ENCODE measurements around the gene TAF1B.
"Not testable (repeated sequence)": the region's sequence is repeated elsewhere in the genome, so short reads cannot be mapped to it uniquely, and the experiment has no call there.

TAF1B gene

GRCh38 chr2:9905413-9905812 is 62.1 kb downstream of the TAF1B start:
- DNase-seq: no peak
- in situ Hi-C loops (cut with HindIII; ENCODE audit: low pct_ligation_motif_present, low pct_unique_long_range_greater_than_20kb, low sequenced_read_pairs): no loop called here

- DNase-seq: no peak
- in situ Hi-C loops (cut with HindIII; ENCODE audit: low pct_ligation_motif_present, low pct_unique_long_range_greater_than_20kb, low sequenced_read_pairs): no loop called here
Observed at GRCh38 chr2:9907402-9907801, 64.1 kb downstream of the TAF1B start.

- no peak for DNase-seq
- in situ Hi-C loops (cut with HindIII; ENCODE audit: low pct_ligation_motif_present, low pct_unique_long_range_greater_than_20kb, low sequenced_read_pairs): no loop called here
Observed at GRCh38 chr2:9908639-9909038, 65.4 kb downstream of the TAF1B start.

- DNase-seq: no peak
- in situ Hi-C loops (cut with HindIII; ENCODE audit: low pct_ligation_motif_present, low pct_unique_long_range_greater_than_20kb, low sequenced_read_pairs): no loop called here
Observed at GRCh38 chr2:9909106-9909505, 65.8 kb downstream of the TAF1B start.

GRCh38 chr2:9910699-9911098 is 67.4 kb downstream of the TAF1B start:
- in situ Hi-C loops (cut with HindIII; ENCODE audit: low pct_ligation_motif_present, low pct_unique_long_range_greater_than_20kb, low sequenced_read_pairs): no loop called here
- no peak for DNase-seq

GRCh38 chr2:9912468-9912867 is 69.2 kb downstream of the TAF1B start:
- no peak for DNase-seq
- in situ Hi-C loops (cut with HindIII; ENCODE audit: low pct_ligation_motif_present, low pct_unique_long_range_greater_than_20kb, low sequenced_read_pairs): no loop called here

- in situ Hi-C loops (cut with HindIII; ENCODE audit: low pct_ligation_motif_present, low pct_unique_long_range_greater_than_20kb, low sequenced_read_pairs): no loop called here
- peak; percentile 89 for DNase-seq
Observed at GRCh38 chr2:9914384-9915065, 71.3 kb downstream of the TAF1B start.

GRCh38 chr2:9918275-9918674 is 75.0 kb downstream of the TAF1B start:
- in situ Hi-C loops (cut with HindIII; ENCODE audit: low pct_ligation_motif_present, low pct_unique_long_range_greater_than_20kb, low sequenced_read_pairs): no loop called here

GRCh38 chr2:9919512-9919911 is 76.2 kb downstream of the TAF1B start:
- in situ Hi-C loops (cut with HindIII; ENCODE audit: low pct_ligation_motif_present, low pct_unique_long_range_greater_than_20kb, low sequenced_read_pairs): no loop called here
- DNase-seq: no peak

More at GRCh38 chr2:9918275-9918674, 75.0 kb downstream of the TAF1B start:
- no peak for DNase-seq

GRCh38 chr2:9927020-9927419 is 83.7 kb downstream of the TAF1B start:
- DNase-seq; in situ Hi-C loops (cut with HindIII; ENCODE audit: low pct_ligation_motif_present, low pct_unique_long_range_greater_than_20kb, low sequenced_read_pairs): not testable (repeated sequence)

- in situ Hi-C loops (cut with HindIII; ENCODE audit: low pct_ligation_motif_present, low pct_unique_long_range_greater_than_20kb, low sequenced_read_pairs): no loop called here
- DNase-seq: no peak
Observed at GRCh38 chr2:9937258-9937657, 94.0 kb downstream of the TAF1B start.

GRCh38 chr2:9937968-9938367 is 94.7 kb downstream of the TAF1B start:
- no peak for DNase-seq
- in situ Hi-C loops (cut with HindIII; ENCODE audit: low pct_ligation_motif_present, low pct_unique_long_range_greater_than_20kb, low sequenced_read_pairs): no loop called here

- in situ Hi-C loops (cut with HindIII; ENCODE audit: low pct_ligation_motif_present, low pct_unique_long_range_greater_than_20kb, low sequenced_read_pairs): no loop called here
- DNase-seq: no peak
Observed at GRCh38 chr2:9939587-9940485, 96.6 kb downstream of the TAF1B start.

- no peak for DNase-seq
- in situ Hi-C loops (cut with HindIII; ENCODE audit: low pct_ligation_motif_present, low pct_unique_long_range_greater_than_20kb, low sequenced_read_pairs): no loop called here
Observed at GRCh38 chr2:9941196-9941995, 98.1 kb downstream of the TAF1B start.

- DNase-seq: no peak
- in situ Hi-C loops (cut with HindIII; ENCODE audit: low pct_ligation_motif_present, low pct_unique_long_range_greater_than_20kb, low sequenced_read_pairs): no loop called here
Observed at GRCh38 chr2:9941996-9942390, 98.7 kb downstream of the TAF1B start.

- in situ Hi-C loops (cut with HindIII; ENCODE audit: low pct_ligation_motif_present, low pct_unique_long_range_greater_than_20kb, low sequenced_read_pairs): no loop called here
- DNase-seq: no peak
Observed at GRCh38 chr2:9944330-9944758, 101.1 kb downstream of the TAF1B start.

- in situ Hi-C loops (cut with HindIII; ENCODE audit: low pct_ligation_motif_present, low pct_unique_long_range_greater_than_20kb, low sequenced_read_pairs): no loop called here
- no peak for DNase-seq
Observed at GRCh38 chr2:9945596-9945995, 102.3 kb downstream of the TAF1B start.

- in situ Hi-C loops (cut with HindIII; ENCODE audit: low pct_ligation_motif_present, low pct_unique_long_range_greater_than_20kb, low sequenced_read_pairs): no loop called here
- no peak for DNase-seq
Observed at GRCh38 chr2:9946076-9946475, 102.8 kb downstream of the TAF1B start.

- in situ Hi-C loops (cut with HindIII; ENCODE audit: low pct_ligation_motif_present, low pct_unique_long_range_greater_than_20kb, low sequenced_read_pairs): no loop called here
- DNase-seq: no peak
Observed at GRCh38 chr2:9946818-9947217, 103.5 kb downstream of the TAF1B start.
